HUES64 (cell line): ENCODE results near the gene SHISA8. TPM values are rescaled to one million over a fixed set of nuclear protein-coding genes. Genes with fewer than 3 reads are reported as not detected.
"Not testable (repeated sequence)": the region's sequence is repeated elsewhere in the genome, so short reads cannot be mapped to it uniquely, and the experiment has no call there.

Source experiments
- H3K27ac ChIP-seq: 2 replicates; pipeline ENCODE4 v1.7.0; 2013; ENCODE audit warnings: low read depth, low read length, inconsistent platforms
- H3K27me3 ChIP-seq: 2 replicates; pipeline ENCODE4 v1.6.1; 2013; ENCODE audit warnings: mild to moderate bottlenecking, low read length; ENCODE audit not compliant: insufficient read depth
- H3K36me3 ChIP-seq: 2 replicates; pipeline ENCODE4 v1.6.1; 2013; ENCODE audit warnings: mild to moderate bottlenecking, low read length; ENCODE audit not compliant: insufficient read depth
- H3K4me1 ChIP-seq: 2 replicates; pipeline ENCODE4 v1.6.1; 2013; ENCODE audit warnings: mild to moderate bottlenecking, low read length, moderate library complexity; ENCODE audit not compliant: insufficient read depth
- H3K4me3 ChIP-seq: 2 replicates; pipeline ENCODE4 v1.5.1; 2013; ENCODE audit warnings: mild to moderate bottlenecking, low read length, moderate library complexity
- H3K9ac ChIP-seq: 2 replicates; pipeline ENCODE4 v1.6.1; 2013; ENCODE audit warnings: mild to moderate bottlenecking, low read depth, low read length
- H3K9me3 ChIP-seq: 2 replicates; pipeline ENCODE4 v1.6.1; 2013; ENCODE audit warnings: low read depth, low read length; ENCODE audit not compliant: insufficient read depth
- WGBS: fragments of 150-250, 120-280 bp; methylation state at CpG from one replicate; pipeline ENCODE4 v1.1.7; 2013; ENCODE audit warnings: missing lambda C conversion rate; 5-methylcytosine and 5-hydroxymethylcytosine counted together
- polyA plus RNA-seq, 2 experiments: library from polyadenylated mRNA; stranded (reverse); fragments of 50-300 nt; gene quantifications; one replicate each; pipeline ENCODE4 v1.2.3, GENCODE V29; 2013

SHISA8 gene
- not detected for polyA plus RNA-seq (2013, experiment 1 of 2)
- 0.76 TPM for polyA plus RNA-seq (2013, experiment 2 of 2)

DNA sequence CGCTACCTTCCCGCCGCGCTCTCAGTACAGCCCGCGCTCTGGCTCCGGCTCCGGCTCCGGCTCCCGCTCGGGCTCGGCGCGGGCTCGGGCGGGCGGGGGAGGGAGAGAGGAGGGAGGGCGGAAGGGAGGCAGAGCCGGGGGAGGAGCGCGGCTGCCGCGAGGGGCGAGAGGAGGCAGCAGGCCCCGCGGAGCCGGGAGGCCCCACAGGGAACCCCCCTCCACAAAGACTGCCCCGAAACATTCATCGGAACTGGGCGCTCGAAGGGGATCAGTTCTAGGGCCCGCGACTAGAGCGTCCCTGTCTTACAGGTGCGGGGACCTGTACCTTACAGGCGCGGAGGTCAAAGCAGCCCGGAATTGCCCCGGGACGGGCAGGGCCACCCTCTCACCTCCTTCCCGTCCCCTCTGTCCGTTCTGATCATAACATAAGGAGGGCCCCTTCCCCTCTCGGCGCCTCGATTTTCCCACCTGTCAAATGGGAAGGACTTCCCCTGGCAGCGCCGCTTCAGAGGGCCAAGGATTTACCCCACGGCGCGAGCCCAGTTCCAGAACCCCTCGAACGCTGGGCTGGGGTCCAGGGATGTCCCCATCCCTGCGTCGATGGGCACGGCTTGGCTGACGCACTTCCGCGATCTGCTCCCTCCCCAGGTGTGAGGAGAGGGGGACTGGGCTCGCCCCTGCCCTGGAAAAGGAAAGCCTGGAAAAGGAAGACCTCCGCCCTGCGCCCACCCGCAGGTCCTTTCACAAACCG lies at the start of gene SHISA8:
SHISA8 (minus strand) TSS at position 40 of the 751 bp plus-strand sequence. CDS start 407 bp downstream, outside the sequence.
- Histone ChIP-seq H3K27ac (no peak within 1 kb of the TSS), H3K36me3 (no peaks in the 10 kb centered on the region), H3K9ac (peak within 1 kb of the TSS; percentile 36; the same call in 1 of the 2 replicates), H3K4me3 (peak within 1 kb of the TSS; percentile 60), H3K27me3 (peaks cover 98% of the 10 kb centered on the region), H3K4me1 (0 out of 2 replicates have a peak, but pooled peaks cover under 1% of the 10 kb centered on the region), H3K9me3 (no peaks in the 10 kb centered on the region)
- 4% methylated on average over 60 of the region's 63 CpGs for WGBS

DNA sequence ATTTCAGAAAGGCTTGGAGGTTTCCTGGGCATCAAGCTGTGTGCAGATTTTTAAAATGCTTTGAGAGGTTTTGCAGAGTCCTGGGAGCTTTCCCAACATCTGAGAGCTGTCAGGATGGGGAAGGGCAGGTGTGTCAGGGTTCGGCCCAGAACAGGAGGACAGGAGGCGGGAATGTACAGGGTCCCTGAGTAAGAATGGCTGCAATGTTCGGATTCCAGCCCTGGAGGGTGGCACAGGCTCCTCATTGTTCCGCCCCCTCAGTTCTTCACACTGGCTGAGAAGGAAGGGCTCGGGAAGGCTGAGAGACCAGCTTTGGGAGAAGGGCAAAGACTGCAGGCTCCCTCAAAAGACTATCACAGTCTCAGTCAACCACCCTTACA lies 49.2 kb upstream of the SHISA8 start:
- no peak overlapping the region for H3K9ac ChIP-seq
- H3K27me3 ChIP-seq = no peaks in the 10 kb centered on the region
- H3K4me3 ChIP-seq = no peak overlapping the region
- H3K27ac ChIP-seq = no peak overlapping the region
- WGBS = 75% methylated on average over 5 of the region's 5 CpGs
- H3K4me1 ChIP-seq = 0 out of 2 replicates have a peak, but pooled peaks cover 9% of the 10 kb centered on the region
- H3K36me3 ChIP-seq = no peaks in the 10 kb centered on the region
- no peaks in the 10 kb centered on the region for H3K9me3 ChIP-seq

DNA sequence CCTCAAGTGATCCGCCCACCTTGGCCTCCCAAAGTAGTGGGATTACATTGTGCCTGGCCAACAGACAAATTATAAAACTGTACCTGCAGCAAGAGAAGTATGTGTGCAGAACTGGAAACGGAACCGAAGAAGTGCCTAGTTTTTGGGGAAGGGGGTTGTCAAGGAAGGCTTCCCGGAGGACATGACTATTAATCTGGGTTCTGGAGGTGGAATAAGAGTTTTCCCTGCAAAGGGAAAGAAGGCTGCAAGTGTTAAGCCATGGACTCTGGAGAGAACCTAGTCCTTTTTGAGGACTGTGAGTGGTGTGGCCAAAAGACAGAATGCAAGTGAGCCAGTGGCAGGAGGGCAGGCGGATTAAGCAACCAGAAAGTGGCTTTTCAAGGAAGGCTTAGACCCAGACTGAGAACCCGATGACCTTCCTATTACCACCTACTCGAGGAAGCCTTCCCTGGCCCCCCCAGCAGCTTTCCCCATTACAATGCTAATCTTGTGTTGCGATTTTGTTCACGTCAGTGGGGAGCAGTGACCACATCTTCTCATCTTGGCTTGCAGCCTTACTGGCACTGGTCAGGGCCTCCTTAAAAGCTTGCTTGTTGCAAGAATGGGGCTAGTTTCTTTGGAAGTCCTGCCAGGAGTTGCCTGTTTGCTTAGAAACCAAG lies 48.7 kb upstream of the SHISA8 start:
- H3K27me3 ChIP-seq = no peaks in the 10 kb centered on the region
- 0 out of 2 replicates have a peak, but pooled peaks cover 9% of the 10 kb centered on the region for H3K4me1 ChIP-seq
- H3K9ac ChIP-seq = no peak overlapping the region
- no peak overlapping the region for H3K27ac ChIP-seq
- no peaks in the 10 kb centered on the region for H3K9me3 ChIP-seq
- H3K4me3 ChIP-seq = no peak overlapping the region
- no peaks in the 10 kb centered on the region for H3K36me3 ChIP-seq
- 59% methylated on average over 9 of the region's 9 CpGs for WGBS

DNA sequence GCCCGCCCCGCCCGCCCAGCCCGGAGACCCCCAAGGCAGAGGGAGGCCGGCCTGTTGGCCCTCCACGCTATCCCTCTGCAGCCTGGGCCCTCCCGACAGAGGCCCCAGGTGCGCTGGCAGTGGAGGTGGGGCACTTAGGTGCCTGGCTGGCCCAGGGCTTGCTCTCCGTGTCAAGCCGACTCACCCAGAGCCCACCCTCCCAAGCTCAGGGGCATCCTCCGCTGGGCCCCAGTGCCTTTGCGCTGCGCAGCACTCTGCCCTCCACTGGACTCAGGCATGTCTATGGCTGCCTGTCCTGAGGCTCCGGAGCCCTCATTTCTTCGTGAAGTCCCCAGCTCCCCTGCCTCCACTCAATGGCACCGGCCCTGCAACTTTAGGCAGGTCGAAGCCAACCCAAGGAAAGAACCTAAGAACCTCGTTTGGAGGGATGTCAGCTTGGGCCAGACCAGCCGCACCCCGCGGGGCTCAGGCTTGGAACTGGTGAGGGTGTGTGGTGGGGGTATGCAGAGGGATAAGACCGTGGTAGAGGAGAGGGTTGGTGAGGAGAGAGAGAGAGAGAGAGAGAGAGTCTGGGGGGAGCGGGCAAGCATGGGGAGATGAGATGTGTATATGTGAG lies 43.2 kb upstream of the SHISA8 start:
- Histone ChIP-seq H3K36me3 (no peaks in the 10 kb centered on the region), H3K9ac (no peak overlapping the region), H3K4me1 (no peaks in the 10 kb centered on the region), H3K4me3 (peak overlapping the region; percentile 37), H3K9me3 (no peaks in the 10 kb centered on the region), H3K27ac (no peak overlapping the region), H3K27me3 (no peaks in the 10 kb centered on the region; the same call in 1 of the 2 replicates)
- WGBS = 49% methylated on average over 23 of the region's 23 CpGs

DNA sequence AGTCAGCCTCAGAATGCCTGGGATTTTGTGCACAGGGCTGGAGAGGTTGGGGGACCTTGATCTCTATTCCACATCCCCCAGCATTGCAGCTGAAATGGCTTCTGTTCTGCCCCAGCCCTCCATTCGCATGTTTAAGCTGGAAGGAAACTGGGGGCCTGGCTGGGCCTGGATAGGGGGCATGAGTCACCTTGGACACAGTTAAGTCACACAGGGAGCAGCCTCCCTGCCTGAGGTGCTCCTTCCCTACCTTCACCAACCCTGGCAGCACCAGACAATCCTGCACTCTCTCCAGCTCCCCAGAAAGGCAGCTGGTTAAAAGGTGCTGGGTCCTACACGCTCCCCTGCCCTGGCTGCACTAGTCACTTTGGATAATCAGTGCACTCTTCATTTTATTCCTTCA lies 37.8 kb upstream of the SHISA8 start:
- H3K36me3 ChIP-seq = no peaks in the 10 kb centered on the region
- no peak overlapping the region for H3K4me3 ChIP-seq
- H3K27me3 ChIP-seq = no peaks in the 10 kb centered on the region; the same call in 1 of the 2 replicates
- whole genome bisulfite sequencing = 71% methylated on average over 2 of the region's 2 CpGs
- no peaks in the 10 kb centered on the region for H3K9me3 ChIP-seq
- H3K27ac ChIP-seq = no peak overlapping the region
- H3K9ac ChIP-seq = no peak overlapping the region
- H3K4me1 ChIP-seq = no peaks in the 10 kb centered on the region; the same call in 1 of the 2 replicates

DNA sequence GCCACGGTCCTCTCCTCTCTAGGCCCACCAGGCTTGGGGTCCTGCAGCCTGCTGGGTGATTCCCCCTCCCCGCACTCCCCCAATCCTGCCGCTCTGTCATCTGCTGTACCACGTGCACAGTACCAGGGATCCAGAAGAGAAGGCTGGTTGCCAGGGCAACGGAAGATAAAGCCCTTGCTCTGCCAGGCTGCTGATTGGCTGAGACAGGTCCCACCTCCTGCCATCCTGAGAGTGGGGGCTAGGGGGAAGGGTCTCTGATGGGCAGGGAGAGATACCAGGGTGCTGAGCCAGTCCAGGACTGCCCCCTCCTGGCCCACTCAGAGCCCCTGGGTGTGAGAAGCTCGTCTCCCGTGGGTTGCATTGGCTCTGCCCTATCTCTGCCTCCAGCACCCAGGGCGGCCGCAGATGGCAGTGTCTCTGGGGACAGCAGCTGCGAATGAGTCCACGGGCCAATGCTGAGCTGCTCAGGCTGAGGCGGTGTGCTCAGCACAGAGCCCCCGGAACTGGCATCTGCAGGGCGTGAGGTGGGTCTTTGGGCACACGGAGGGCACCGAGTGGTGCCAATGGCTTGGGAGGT lies 37.1 kb upstream of the SHISA8 start, which contains the start of gene SMIM45:
SMIM45 (plus strand) TSS at position 253 of the 577 bp plus-strand sequence.
- Histone ChIP-seq H3K27ac (no peak within 1 kb of the TSS), H3K4me1 (no peaks in the 10 kb centered on the region; the same call in 1 of the 2 replicates), H3K4me3 (no peak within 1 kb of the TSS), H3K27me3 (no peaks in the 10 kb centered on the region; the same call in 1 of the 2 replicates), H3K9me3 (no peaks in the 10 kb centered on the region), H3K9ac (no peak within 1 kb of the TSS), H3K36me3 (no peaks in the 10 kb centered on the region)
- 74% methylated on average over 16 of the region's 16 CpGs for WGBS

DNA sequence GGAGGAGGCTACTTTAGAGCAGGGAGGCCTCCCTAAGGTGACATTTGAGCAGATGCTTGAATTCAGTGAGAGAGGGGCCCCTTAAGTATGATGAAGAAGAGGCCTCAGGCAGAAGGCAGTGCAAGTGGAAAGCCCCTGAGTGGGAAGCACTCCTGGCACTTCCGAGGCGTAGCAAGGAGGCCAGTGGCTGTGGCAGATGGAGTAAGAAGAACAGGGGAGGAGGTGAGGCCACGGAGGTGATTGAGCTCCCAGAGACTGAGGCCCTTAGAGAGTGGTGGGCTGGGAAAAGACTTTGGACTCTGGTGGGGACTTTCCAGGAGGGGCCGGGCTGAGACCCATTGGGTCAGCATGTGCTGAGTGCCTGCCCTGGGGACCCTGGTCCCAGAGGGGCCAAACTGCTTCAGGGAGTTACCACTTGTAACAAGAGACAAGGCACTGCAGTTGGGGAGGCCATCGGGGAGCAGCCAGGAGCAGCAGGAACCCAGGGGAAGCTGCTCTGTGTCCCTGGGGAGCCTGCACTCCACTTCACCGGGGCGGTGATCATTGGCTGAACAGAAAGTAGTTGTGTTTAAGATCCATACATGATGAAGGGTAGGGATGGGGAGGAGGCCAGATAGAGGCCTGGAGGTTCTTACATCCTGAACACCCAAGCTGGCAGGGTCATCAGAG lies 34.6 kb upstream of the SHISA8 start:
- Histone ChIP-seq H3K36me3 (peaks cover 8% of the 10 kb centered on the region), H3K4me3 (no peak overlapping the region), H3K4me1 (peaks cover 6% of the 10 kb centered on the region), H3K27me3 (no peaks in the 10 kb centered on the region), H3K9me3 (no peaks in the 10 kb centered on the region), H3K27ac (no peak overlapping the region), H3K9ac (no peak overlapping the region)
- WGBS = 92% methylated on average over 7 of the region's 7 CpGs

DNA sequence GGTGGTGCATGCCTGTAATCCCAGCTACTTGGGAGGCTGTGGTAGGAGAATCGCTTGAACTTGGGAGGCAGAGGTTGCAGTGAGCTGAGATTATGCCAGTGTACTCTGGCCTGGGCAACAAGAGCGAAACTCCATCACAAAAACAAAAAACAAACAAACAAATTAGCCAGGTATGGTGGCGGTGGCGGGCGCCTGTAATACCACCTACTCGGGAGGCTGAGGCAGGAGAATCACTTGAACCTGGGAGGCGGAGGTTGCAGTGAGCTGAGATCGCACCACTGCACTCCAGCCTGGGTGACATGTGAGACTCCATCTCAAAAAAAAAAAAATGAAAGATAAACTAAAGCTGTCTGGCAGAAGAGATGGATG lies 34.0 kb upstream of the SHISA8 start:
- not testable (repeated sequence) for H3K9me3 ChIP-seq, H3K27me3 ChIP-seq, H3K4me1 ChIP-seq, H3K9ac ChIP-seq, H3K4me3 ChIP-seq, H3K27ac ChIP-seq
- WGBS = 91% methylated on average over 8 of the region's 8 CpGs
- H3K36me3 ChIP-seq = peaks cover 13% of the 10 kb centered on the region

DNA sequence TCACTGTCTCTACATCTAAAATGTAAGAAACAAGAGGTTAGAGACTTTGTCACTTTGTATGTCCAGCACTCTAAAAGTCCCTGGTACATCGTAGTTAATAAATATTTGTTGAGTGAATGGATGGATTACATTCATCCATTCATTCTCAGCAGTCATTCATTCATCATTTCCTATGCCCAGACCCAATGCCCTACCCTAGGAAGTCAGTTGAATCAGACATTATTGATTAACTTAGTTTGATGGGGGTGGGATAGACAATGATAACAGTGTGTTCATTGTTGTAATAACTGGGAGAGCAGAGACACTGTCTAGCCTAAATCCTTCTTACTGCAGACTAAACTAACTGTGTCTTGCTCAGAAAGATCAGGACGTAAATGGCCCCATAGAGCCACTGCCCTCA lies 33.3 kb upstream of the SHISA8 start:
- Histone ChIP-seq H3K27me3 (no peaks in the 10 kb centered on the region), H3K4me3 (no peak overlapping the region), H3K9ac (no peak overlapping the region), H3K36me3 (peaks cover 21% of the 10 kb centered on the region), H3K4me1 (peaks cover 6% of the 10 kb centered on the region), H3K27ac (no peak overlapping the region), H3K9me3 (no peaks in the 10 kb centered on the region)
- 96% methylated on average over 1 of the region's 2 CpGs for whole genome bisulfite sequencing

DNA sequence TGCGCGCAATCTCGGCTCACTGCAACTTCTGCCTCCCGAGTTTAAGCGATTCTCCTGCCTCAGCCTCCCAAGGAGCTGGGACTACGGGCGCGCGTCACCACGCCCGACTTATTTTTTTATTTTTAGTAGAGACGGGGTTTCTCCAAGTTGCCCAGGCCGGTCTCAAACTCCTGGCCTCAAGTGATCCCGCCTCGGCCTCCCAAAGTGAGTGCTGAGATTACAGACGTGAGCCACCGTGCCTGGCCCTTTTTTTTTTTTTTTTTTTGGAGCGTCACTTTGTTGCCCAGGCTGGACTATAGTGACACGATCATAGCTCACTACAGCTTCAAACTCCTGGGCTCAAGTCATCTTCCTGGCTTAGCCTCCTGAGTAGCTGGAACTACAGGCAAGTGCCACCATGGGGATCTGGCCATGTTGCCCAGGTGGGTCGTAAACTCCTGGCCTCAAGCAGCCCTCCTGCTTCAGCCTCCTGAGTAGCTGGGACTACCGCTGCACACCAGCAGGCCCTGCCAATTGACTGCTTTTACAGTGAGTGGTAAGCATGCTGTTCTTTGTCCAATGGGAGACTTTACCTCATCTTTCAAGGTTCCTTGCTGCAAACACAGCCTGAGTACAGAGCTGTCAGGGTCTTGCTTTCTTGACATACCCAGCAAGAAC lies 32.7 kb upstream of the SHISA8 start:
- peak overlapping the region; percentile 58 for H3K4me3 ChIP-seq
- no peaks in the 10 kb centered on the region for H3K9me3 ChIP-seq
- H3K4me1 ChIP-seq = peaks cover 6% of the 10 kb centered on the region
- H3K27ac ChIP-seq = no peak overlapping the region
- WGBS = 87% methylated on average over 21 of the region's 21 CpGs
- H3K27me3 ChIP-seq = no peaks in the 10 kb centered on the region
- H3K36me3 ChIP-seq = peaks cover 27% of the 10 kb centered on the region
- H3K9ac ChIP-seq = peak overlapping the region; percentile 78; the same call in 1 of the 2 replicates
